ENCODE measurements around the gene CHN2.

DNA sequence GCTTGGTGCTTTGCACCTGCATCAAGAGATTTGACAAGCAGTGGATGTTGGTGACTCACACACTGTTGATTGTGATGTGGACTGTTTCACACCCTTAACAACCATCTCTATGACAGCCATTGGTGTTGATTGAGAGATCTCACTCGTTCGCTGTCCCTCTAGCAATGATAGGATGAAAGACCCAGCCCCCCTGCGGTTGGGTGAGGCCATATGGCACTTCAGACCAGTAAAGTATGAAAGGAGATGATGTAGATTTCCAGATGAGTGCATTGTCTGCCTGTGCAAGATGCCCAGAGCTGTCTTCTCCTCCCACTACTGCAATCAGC lies 230.4 kb downstream of the CHN2 start:
- no peak for TF ChIP-seq EZH2 (IDR thresholded peaks at IDR 0.05; ENCODE audit: borderline replicate concordance, insufficient read depth, low read depth, low read length, poor library complexity, severe bottlenecking)
- TF ChIP-seq, protein P1, sequence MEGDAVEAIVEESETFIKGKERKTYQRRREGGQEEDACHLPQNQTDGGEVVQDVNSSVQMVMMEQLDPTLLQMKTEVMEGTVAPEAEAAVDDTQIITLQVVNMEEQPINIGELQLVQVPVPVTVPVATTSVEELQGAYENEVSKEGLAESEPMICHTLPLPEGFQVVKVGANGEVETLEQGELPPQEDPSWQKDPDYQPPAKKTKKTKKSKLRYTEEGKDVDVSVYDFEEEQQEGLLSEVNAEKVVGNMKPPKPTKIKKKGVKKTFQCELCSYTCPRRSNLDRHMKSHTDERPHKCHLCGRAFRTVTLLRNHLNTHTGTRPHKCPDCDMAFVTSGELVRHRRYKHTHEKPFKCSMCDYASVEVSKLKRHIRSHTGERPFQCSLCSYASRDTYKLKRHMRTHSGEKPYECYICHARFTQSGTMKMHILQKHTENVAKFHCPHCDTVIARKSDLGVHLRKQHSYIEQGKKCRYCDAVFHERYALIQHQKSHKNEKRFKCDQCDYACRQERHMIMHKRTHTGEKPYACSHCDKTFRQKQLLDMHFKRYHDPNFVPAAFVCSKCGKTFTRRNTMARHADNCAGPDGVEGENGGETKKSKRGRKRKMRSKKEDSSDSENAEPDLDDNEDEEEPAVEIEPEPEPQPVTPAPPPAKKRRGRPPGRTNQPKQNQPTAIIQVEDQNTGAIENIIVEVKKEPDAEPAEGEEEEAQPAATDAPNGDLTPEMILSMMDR (IDR thresholded peaks at IDR 0.05) = no peak

Measured in B cell (primary cell).